A673 (cell line): Measurements from ENCODE around the gene HIC2. TPM values are rescaled to one million over a fixed set of nuclear protein-coding genes. Genes with fewer than 3 reads are reported as not detected.

Experiments used
- BruUV-seq: library from RNA; stranded (reverse); fragments of 400-500 nt; replicated peaks from 2 replicates; lab custom pipeline; 2021; lab: Mats Ljungman, UMichigan
- CTCF ChIA-PET: fragments of 300-600 bp; sonication (Branson Sonifier 250); formaldehyde crosslinking; loops from one replicate; lab custom pipeline; 2022; ENCODE audit warnings: antibody characterized with exemption; lab: Charles Lee
- POLR2A ChIA-PET: fragments of 300-600 bp; sonication (Branson Sonifier 250); formaldehyde crosslinking; loops from one replicate; lab custom pipeline; 2022; ENCODE audit warnings: antibody characterized with exemption; ENCODE audit not compliant: low non-redundant PET; lab: Charles Lee
- DNase-seq: peaks from one replicate; pipeline ENCODE4 v3.0.0-alpha.2; 2015; ENCODE audit warnings: low spot score
- H3K27ac ChIP-seq: fragments of 200-600 bp; sonication (generic); 2 replicates; pipeline ENCODE4 v1.5.1; 2016; ENCODE audit warnings: mixed run types, low read depth, mild to moderate bottlenecking, mixed read lengths, antibody characterized with exemption, low read length; ENCODE audit not compliant: poor library complexity, severe bottlenecking
- H3K27me3 ChIP-seq: fragments of 200-600 bp; sonication (generic); replicated peaks from 2 replicates; pipeline ENCODE4 v1.6.1; 2017; ENCODE audit warnings: mixed run types, low read depth, mild to moderate bottlenecking, mixed read lengths, antibody characterized with exemption, low read length; ENCODE audit not compliant: insufficient read depth, poor library complexity
- H3K36me3 ChIP-seq: fragments of 200-600 bp; sonication (generic); 2 replicates; pipeline ENCODE4 v1.6.1; 2016; ENCODE audit warnings: mixed run types, mild to moderate bottlenecking, mixed read lengths, antibody characterized with exemption, low read length; ENCODE audit not compliant: insufficient read depth, poor library complexity, severe bottlenecking
- H3K4me1 ChIP-seq: fragments of 200-600 bp; sonication (generic); 2 replicates; pipeline ENCODE4 v1.6.1; 2017; ENCODE audit warnings: mixed run types, mild to moderate bottlenecking, mixed read lengths, antibody characterized with exemption, low read length; ENCODE audit not compliant: insufficient read depth, poor library complexity, severe bottlenecking
- H3K4me3 ChIP-seq: fragments of 200-600 bp; sonication (generic); 2 replicates; pipeline ENCODE4 v1.5.1; 2016; ENCODE audit warnings: low read depth, mixed run types, mild to moderate bottlenecking, mixed read lengths, low read length; ENCODE audit not compliant: poor library complexity, severe bottlenecking
- H3K9me3 ChIP-seq: fragments of 200-600 bp; sonication (generic); 2 replicates; pipeline ENCODE4 v1.6.1; 2016; ENCODE audit warnings: mixed run types, low read depth, mild to moderate bottlenecking, mixed read lengths, antibody characterized with exemption, low read length; ENCODE audit not compliant: poor library complexity, severe bottlenecking
- CTCF ChIP-seq: fragments of 300-800, 200-600 bp; sonication (generic); conservative IDR thresholded peaks from 2 replicates; pipeline ENCODE4 v1.5.1; 2017; ENCODE audit warnings: low read depth, mild to moderate bottlenecking, antibody characterized with exemption, low read length, moderate library complexity, mixed read lengths
- EZH2 ChIP-seq: fragments of 200-600 bp; sonication (generic); IDR thresholded peaks from 2 replicates; pipeline ENCODE4 v1.6.1; 2017; ENCODE audit warnings: borderline replicate concordance, low read depth, mild to moderate bottlenecking, mixed read lengths, antibody characterized with exemption, low read length; ENCODE audit not compliant: poor library complexity, severe bottlenecking
- intact Hi-C: fragments of 100-400 bp; cut with micrococcal nuclease; formaldehyde crosslinking; loops from one replicate; pipeline ENCODE4 v1.10.0; 2022; ENCODE audit not compliant: unreplicated experiment
- total RNA-seq: library from RNA; stranded (reverse); gene quantifications from 2 replicates; pipeline ENCODE4 v1.2.3, GENCODE V29; 2021

Gene HIC2
- total RNA-seq, 1 experiment from 2014 or later = 11.3 TPM

GRCh38 chr22:21443057-21443734 is 26.0 kb downstream of the HIC2 start:
- intact Hi-C loops = no loop called here
- peaks cover 7% of the 10 kb centered on the region for H3K36me3 ChIP-seq
- ChIA-PET CTCF (no interaction called here), POLR2A (no interaction called here)
- no peaks in the 10 kb centered on the region for H3K27me3 ChIP-seq
- no peaks in the 10 kb centered on the region for H3K4me1 ChIP-seq
- BruUV-seq = no TSS peak
- TF ChIP-seq CTCF = no peak
- TF ChIP-seq EZH2 = no peak
- no peak for DNase-seq
- H3K4me3 ChIP-seq = no peak overlapping the region
- no peaks in the 10 kb centered on the region for H3K9me3 ChIP-seq
- no peak overlapping the region for H3K27ac ChIP-seq

GRCh38 chr22:21443735-21444421 is 26.7 kb downstream of the HIC2 start:
- CTCF ChIA-PET = interaction anchor here (0.5 kb wide), 1 partner anchor 168 kb away, joined by 3 read pairs; no protein-coding TSS in a partner anchor
- Histone ChIP-seq H3K36me3 (peaks cover 7% of the 10 kb centered on the region), H3K27ac (no peak overlapping the region), H3K4me1 (no peaks in the 10 kb centered on the region), H3K27me3 (no peaks in the 10 kb centered on the region), H3K9me3 (no peaks in the 10 kb centered on the region), H3K4me3 (no peak overlapping the region)
- intact Hi-C loops = no loop called here
- no TSS peak for BruUV-seq
- POLR2A ChIA-PET = no interaction called here
- TF ChIP-seq CTCF (no peak), EZH2 (no peak)
- DNase-seq = no peak

- CTCF ChIA-PET = no interaction called here
- no peak for DNase-seq
- Histone ChIP-seq H3K27me3 (no peaks in the 10 kb centered on the region), H3K4me1 (no peaks in the 10 kb centered on the region), H3K36me3 (peaks cover 7% of the 10 kb centered on the region), H3K27ac (no peak overlapping the region), H3K9me3 (no peaks in the 10 kb centered on the region), H3K4me3 (no peak overlapping the region)
- POLR2A ChIA-PET = no interaction called here
- no peak for TF ChIP-seq CTCF
- no peak for TF ChIP-seq EZH2
- no TSS peak for BruUV-seq
- intact Hi-C loops = no loop called here
Measured at GRCh38 chr22:21444701-21445436, 27.7 kb downstream of the HIC2 start.
